Stimulated activated effector memory CD8-positive, alpha-beta T cell treated with anti-CD3 and anti-CD28 coated beads, Interleukin-12 subunit alpha, Interleukin-12 subunit beta, amount 100 ng/mL, for 72 hours (primary cell): ENCODE data around the gene SURF2.
A peak's percentile ranks its signal among the peaks of the same experiment; 100 is the strongest.

Source experiments
- ATAC-seq: fragments of 150-1000 bp; cut with Tn5 transposase; 2 replicates; pipeline ENCODE4 v1.10.0; 2021
- DNase-seq, 2 donors: peaks; one replicate each; pipeline ENCODE4 v3.0.0; 2021 to 2022; ENCODE audit warnings: low spot score in 2 of 2
- H3K27ac Mint-ChIP-seq: one replicate; pipeline ENCODE4 v1.8.0; 2022; ENCODE audit warnings: mild to moderate bottlenecking, mixed read lengths
- H3K36me3 Mint-ChIP-seq: one replicate; pipeline ENCODE4 v1.8.0; 2022; ENCODE audit warnings: mild to moderate bottlenecking, mixed read lengths
- H3K4me1 Mint-ChIP-seq: one replicate; pipeline ENCODE4 v1.8.0; 2022; ENCODE audit warnings: mixed read lengths
- H3K4me3 Mint-ChIP-seq: one replicate; pipeline ENCODE4 v1.8.0; 2022; ENCODE audit warnings: mild to moderate bottlenecking, mixed read lengths
- H3K9me3 Mint-ChIP-seq: one replicate; pipeline ENCODE4 v1.8.0; 2022; ENCODE audit warnings: mixed read lengths

The SURF2 gene

DNA sequence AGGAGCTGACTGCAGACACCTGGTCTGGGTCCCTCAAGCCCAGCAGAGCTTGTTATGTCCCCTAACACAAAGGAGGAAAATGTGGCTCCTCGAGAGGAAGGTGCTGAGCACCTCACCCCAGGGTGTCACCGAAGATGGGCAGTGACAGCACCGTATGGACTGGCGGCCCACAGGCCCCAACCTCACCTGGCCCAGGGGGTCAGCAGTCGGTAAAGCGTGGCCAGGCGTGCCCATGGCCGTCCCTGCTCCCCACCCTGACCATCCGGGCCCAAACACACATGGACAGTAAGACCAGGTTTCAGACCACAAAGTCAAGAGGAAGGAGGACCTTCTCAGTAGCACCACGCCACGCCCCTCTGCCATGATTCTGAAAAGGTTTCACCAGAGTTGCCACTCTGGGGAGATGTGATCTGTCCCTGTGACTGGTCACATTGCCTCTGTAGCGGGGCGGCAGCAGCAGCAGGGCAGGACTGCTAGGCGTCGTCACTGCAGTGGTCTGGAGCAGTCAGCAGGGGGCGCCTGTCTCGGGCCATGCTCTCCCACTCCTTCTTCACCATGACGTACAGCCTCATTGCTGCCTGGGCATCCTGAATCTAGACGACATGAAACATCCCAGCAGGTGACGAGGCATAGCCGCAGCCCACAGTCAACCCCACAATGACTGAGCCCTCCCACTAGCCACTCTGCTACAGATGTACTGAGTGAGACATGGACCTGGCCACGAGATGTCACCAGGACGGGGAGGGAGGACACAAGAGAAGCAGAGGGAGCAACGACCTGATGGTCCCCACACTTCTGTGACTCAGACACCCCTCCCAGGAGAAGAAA lies 50.3 kb downstream of the SURF2 start:
- DNase-seq (peak; percentile 82 to 91), ATAC-seq (peak; percentile 98)
- H3K9me3 Mint-ChIP-seq, result no peaks in the 10 kb centered on the region
- H3K4me3 Mint-ChIP-seq, result peak overlapping the region; percentile 5
- H3K27ac Mint-ChIP-seq, result peak overlapping the region; percentile 85
- H3K36me3 Mint-ChIP-seq, result peaks cover 86% of the 10 kb centered on the region
- peaks cover 16% of the 10 kb centered on the region for H3K4me1 Mint-ChIP-seq

- Mint-ChIP-seq H3K27ac (no peak overlapping the region), H3K4me3 (no peak overlapping the region), H3K9me3 (no peaks in the 10 kb centered on the region), H3K4me1 (peaks cover 16% of the 10 kb centered on the region), H3K36me3 (peaks cover 99% of the 10 kb centered on the region)
- ATAC-seq (no peak), DNase-seq (no peak)
These were observed 51.7 kb downstream of the SURF2 start for GRCh38 chr9:133408042-133408441.
